Measurements from ENCODE around the gene LSM4. TPM values are rescaled to one million over a fixed set of nuclear protein-coding genes. Genes with fewer than 3 reads are reported as not detected.

Gene LSM4
- polyA plus RNA-seq, 2 donors = 96.9 to 113 TPM

GRCh38 chr19:18342090-18342632 is 19.3 kb upstream of the LSM4 start:
- Histone ChIP-seq H3K27me3 (ENCODE audit: control insufficient read depth in 1 of 2, insufficient read depth in 2 of 2, low read length in 2 of 2) (no peaks in the 10 kb centered on the region), H3K4me3 (ENCODE audit: low read depth in 1 of 2, low read length in 2 of 2) (no peak overlapping the region), H3K36me3 (ENCODE audit: control insufficient read depth in 2 of 2, insufficient read depth in 2 of 2, low read length in 1 of 2) (no peaks in the 10 kb centered on the region), H3K9me3 (ENCODE audit: control insufficient read depth in 2 of 2, insufficient read depth in 1 of 2, low read depth in 1 of 2, low read length in 1 of 2) (no peaks in the 10 kb centered on the region), H3K27ac (ENCODE audit: low read depth in 2 of 2, low read length in 1 of 2) (no peak overlapping the region), H3K4me1 (ENCODE audit: control insufficient read depth in 2 of 2, insufficient read depth in 2 of 2, low read length in 1 of 2) (peaks cover 0 to 7% of the 10 kb centered on the region in 2 donors)
- 75 to 76% methylated on average over 8 of the region's 8 CpGs for WGBS, 2 donors

GRCh38 chr19:18340990-18341868 is 18.4 kb upstream of the LSM4 start:
- 4 to 7% methylated on average over 18 of the region's 18 CpGs for WGBS, 2 donors
- peaks cover 0 to 7% of the 10 kb centered on the region in 2 donors for H3K4me1 ChIP-seq (ENCODE audit: control insufficient read depth in 2 of 2, insufficient read depth in 2 of 2, low read length in 1 of 2)

GRCh38 chr19:18340190-18340989 is 17.5 kb upstream of the LSM4 start, which contains the start of gene PGPEP1:
TSS of gene PGPEP1 (plus strand) at chr19:18340598. CDS start at chr19:18340682, 84 bp downstream.
- Histone ChIP-seq H3K9me3 (ENCODE audit: control insufficient read depth in 2 of 2, insufficient read depth in 1 of 2, low read depth in 1 of 2, low read length in 1 of 2) (no peaks in the 10 kb centered on the region), H3K36me3 (ENCODE audit: control insufficient read depth in 2 of 2, insufficient read depth in 2 of 2, low read length in 1 of 2) (no peaks in the 10 kb centered on the region), H3K4me3 (ENCODE audit: low read depth in 1 of 2, low read length in 2 of 2) (peak within 1 kb of the TSS; percentile 64 to 74), H3K27ac (ENCODE audit: low read depth in 2 of 2, low read length in 1 of 2) (peak within 1 kb of the TSS; percentile 56 to 57), H3K4me1 (ENCODE audit: control insufficient read depth in 2 of 2, insufficient read depth in 2 of 2, low read length in 1 of 2) (peaks cover 0 to 7% of the 10 kb centered on the region in 2 donors), H3K27me3 (ENCODE audit: control insufficient read depth in 1 of 2, insufficient read depth in 2 of 2, low read length in 2 of 2) (no peaks in the 10 kb centered on the region)
- WGBS, 2 donors = 3 to 4% methylated on average over 64 to 69 of the region's 69 CpGs

More at GRCh38 chr19:18340990-18341868, 18.4 kb upstream of the LSM4 start:
- Histone ChIP-seq H3K36me3 (ENCODE audit: control insufficient read depth in 2 of 2, insufficient read depth in 2 of 2, low read length in 1 of 2) (no peaks in the 10 kb centered on the region), H3K4me3 (ENCODE audit: low read depth in 1 of 2, low read length in 2 of 2) (peak overlapping the region; percentile 64 to 74), H3K9me3 (ENCODE audit: control insufficient read depth in 2 of 2, insufficient read depth in 1 of 2, low read depth in 1 of 2, low read length in 1 of 2) (no peaks in the 10 kb centered on the region), H3K27ac (ENCODE audit: low read depth in 2 of 2, low read length in 1 of 2) (peak overlapping the region; percentile 56 to 57), H3K27me3 (ENCODE audit: control insufficient read depth in 1 of 2, insufficient read depth in 2 of 2, low read length in 2 of 2) (no peaks in the 10 kb centered on the region)

GRCh38 chr19:18339723-18340122 is 16.8 kb upstream of the LSM4 start:
- no peaks in the 10 kb centered on the region for H3K27me3 ChIP-seq (ENCODE audit: control insufficient read depth in 1 of 2, insufficient read depth in 2 of 2, low read length in 2 of 2)
- H3K4me3 ChIP-seq (ENCODE audit: low read depth in 1 of 2, low read length in 2 of 2) = peak overlapping the region; percentile 64 to 74
- peaks cover 0 to 7% of the 10 kb centered on the region in 2 donors for H3K4me1 ChIP-seq (ENCODE audit: control insufficient read depth in 2 of 2, insufficient read depth in 2 of 2, low read length in 1 of 2)
- no peaks in the 10 kb centered on the region for H3K36me3 ChIP-seq (ENCODE audit: control insufficient read depth in 2 of 2, insufficient read depth in 2 of 2, low read length in 1 of 2)
- H3K9me3 ChIP-seq (ENCODE audit: control insufficient read depth in 2 of 2, insufficient read depth in 1 of 2, low read depth in 1 of 2, low read length in 1 of 2) = no peaks in the 10 kb centered on the region
- WGBS, 2 donors = 50 to 64% methylated on average over 6 of the region's 6 CpGs
- H3K27ac ChIP-seq (ENCODE audit: low read depth in 2 of 2, low read length in 1 of 2) = no peak overlapping the region

GRCh38 chr19:18338541-18338940 is 15.7 kb upstream of the LSM4 start:
- Histone ChIP-seq H3K4me3 (ENCODE audit: low read depth in 1 of 2, low read length in 2 of 2) (no peak overlapping the region), H3K27me3 (ENCODE audit: control insufficient read depth in 1 of 2, insufficient read depth in 2 of 2, low read length in 2 of 2) (no peaks in the 10 kb centered on the region), H3K27ac (ENCODE audit: low read depth in 2 of 2, low read length in 1 of 2) (no peak overlapping the region), H3K9me3 (ENCODE audit: control insufficient read depth in 2 of 2, insufficient read depth in 1 of 2, low read depth in 1 of 2, low read length in 1 of 2) (no peaks in the 10 kb centered on the region), H3K36me3 (ENCODE audit: control insufficient read depth in 2 of 2, insufficient read depth in 2 of 2, low read length in 1 of 2) (no peaks in the 10 kb centered on the region), H3K4me1 (ENCODE audit: control insufficient read depth in 2 of 2, insufficient read depth in 2 of 2, low read length in 1 of 2) (peaks cover 0 to 7% of the 10 kb centered on the region in 2 donors)
- WGBS, 2 donors = 66 to 73% methylated on average over 9 of the region's 9 CpGs

- Histone ChIP-seq H3K36me3 (ENCODE audit: control insufficient read depth in 2 of 2, insufficient read depth in 2 of 2, low read length in 1 of 2) (no peaks in the 10 kb centered on the region), H3K4me1 (ENCODE audit: control insufficient read depth in 2 of 2, insufficient read depth in 2 of 2, low read length in 1 of 2) (peaks cover 0 to 7% of the 10 kb centered on the region in 2 donors), H3K4me3 (ENCODE audit: low read depth in 1 of 2, low read length in 2 of 2) (no peak overlapping the region), H3K27me3 (ENCODE audit: control insufficient read depth in 1 of 2, insufficient read depth in 2 of 2, low read length in 2 of 2) (no peaks in the 10 kb centered on the region), H3K9me3 (ENCODE audit: control insufficient read depth in 2 of 2, insufficient read depth in 1 of 2, low read depth in 1 of 2, low read length in 1 of 2) (no peaks in the 10 kb centered on the region), H3K27ac (ENCODE audit: low read depth in 2 of 2, low read length in 1 of 2) (no peak overlapping the region)
- WGBS, 2 donors = 62 to 69% methylated on average over 7 of the region's 7 CpGs
Measured at GRCh38 chr19:18336121-18336520, 13.2 kb upstream of the LSM4 start.

GRCh38 chr19:18333680-18334079 is 10.8 kb upstream of the LSM4 start:
- Histone ChIP-seq H3K27ac (ENCODE audit: low read depth in 2 of 2, low read length in 1 of 2) (no peak overlapping the region), H3K9me3 (ENCODE audit: control insufficient read depth in 2 of 2, insufficient read depth in 1 of 2, low read depth in 1 of 2, low read length in 1 of 2) (no peaks in the 10 kb centered on the region), H3K4me1 (ENCODE audit: control insufficient read depth in 2 of 2, insufficient read depth in 2 of 2, low read length in 1 of 2) (peaks cover 0 to 5% of the 10 kb centered on the region in 2 donors), H3K36me3 (ENCODE audit: control insufficient read depth in 2 of 2, insufficient read depth in 2 of 2, low read length in 1 of 2) (no peaks in the 10 kb centered on the region), H3K27me3 (ENCODE audit: control insufficient read depth in 1 of 2, insufficient read depth in 2 of 2, low read length in 2 of 2) (no peaks in the 10 kb centered on the region), H3K4me3 (ENCODE audit: low read depth in 1 of 2, low read length in 2 of 2) (no peak overlapping the region)
- 73 to 75% methylated on average over 6 of the region's 6 CpGs for WGBS, 2 donors

GRCh38 chr19:18332917-18333530 is 10.1 kb upstream of the LSM4 start:
- Histone ChIP-seq H3K27ac (ENCODE audit: low read depth in 2 of 2, low read length in 1 of 2) (no peak overlapping the region), H3K27me3 (ENCODE audit: control insufficient read depth in 1 of 2, insufficient read depth in 2 of 2, low read length in 2 of 2) (no peaks in the 10 kb centered on the region), H3K4me1 (ENCODE audit: control insufficient read depth in 2 of 2, insufficient read depth in 2 of 2, low read length in 1 of 2) (peaks cover 0 to 5% of the 10 kb centered on the region in 2 donors), H3K9me3 (ENCODE audit: control insufficient read depth in 2 of 2, insufficient read depth in 1 of 2, low read depth in 1 of 2, low read length in 1 of 2) (no peaks in the 10 kb centered on the region), H3K4me3 (ENCODE audit: low read depth in 1 of 2, low read length in 2 of 2) (no peak overlapping the region), H3K36me3 (ENCODE audit: control insufficient read depth in 2 of 2, insufficient read depth in 2 of 2, low read length in 1 of 2) (no peaks in the 10 kb centered on the region)
- 82 to 86% methylated on average over 15 of the region's 15 CpGs for WGBS, 2 donors

GRCh38 chr19:18330868-18331267 is 8.0 kb upstream of the LSM4 start:
- Histone ChIP-seq H3K9me3 (ENCODE audit: control insufficient read depth in 2 of 2, insufficient read depth in 1 of 2, low read depth in 1 of 2, low read length in 1 of 2) (no peaks in the 10 kb centered on the region), H3K36me3 (ENCODE audit: control insufficient read depth in 2 of 2, insufficient read depth in 2 of 2, low read length in 1 of 2) (no peaks in the 10 kb centered on the region), H3K27me3 (ENCODE audit: control insufficient read depth in 1 of 2, insufficient read depth in 2 of 2, low read length in 2 of 2) (no peaks in the 10 kb centered on the region), H3K4me1 (ENCODE audit: control insufficient read depth in 2 of 2, insufficient read depth in 2 of 2, low read length in 1 of 2) (peaks cover 0 to 5% of the 10 kb centered on the region in 2 donors), H3K27ac (ENCODE audit: low read depth in 2 of 2, low read length in 1 of 2) (no peak overlapping the region), H3K4me3 (ENCODE audit: low read depth in 1 of 2, low read length in 2 of 2) (no peak overlapping the region)
- WGBS, 2 donors = 92 to 94% methylated on average over 9 of the region's 9 CpGs

All from esophagus (tissue), 2 donors.